Measurements from ENCODE around the gene PANK2.
"Not testable (repeated sequence)": the region's sequence is repeated elsewhere in the genome, so short reads cannot be mapped to it uniquely, and the experiment has no call there.

PANK2 gene

GRCh38 chr20:3930265-3931206 is 41.3 kb downstream of the PANK2 start:
- DNase-seq: no peak

GRCh38 chr20:3931664-3932063 is 42.5 kb downstream of the PANK2 start:
- DNase-seq: no peak

- no peak for DNase-seq
These were observed 43.1 kb downstream of the PANK2 start for GRCh38 chr20:3932277-3932676.

- no peak for DNase-seq
These were observed 43.5 kb downstream of the PANK2 start for GRCh38 chr20:3932681-3933080.

GRCh38 chr20:3933218-3933617 is 44.0 kb downstream of the PANK2 start:
- no peak for DNase-seq

- no peak for DNase-seq
These were observed 45.4 kb downstream of the PANK2 start for GRCh38 chr20:3934624-3935023.

GRCh38 chr20:3935295-3935955 is 46.2 kb downstream of the PANK2 start:
- DNase-seq: no peak

GRCh38 chr20:3935956-3936340 is 46.8 kb downstream of the PANK2 start:
- no peak for DNase-seq

- no peak for DNase-seq
These were observed 48.4 kb downstream of the PANK2 start for GRCh38 chr20:3937618-3938017.

GRCh38 chr20:3940905-3941304 is 51.7 kb downstream of the PANK2 start:
- DNase-seq: no peak

- not testable (repeated sequence) for DNase-seq
These were observed 57.5 kb downstream of the PANK2 start for GRCh38 chr20:3946666-3947065.

GRCh38 chr20:3964719-3965118 is 75.5 kb downstream of the PANK2 start:
- no peak for DNase-seq

- no peak for DNase-seq
These were observed 77.4 kb downstream of the PANK2 start for GRCh38 chr20:3966571-3966970.

GRCh38 chr20:3970016-3970415 is 80.8 kb downstream of the PANK2 start:
- DNase-seq: no peak

- DNase-seq: no peak
These were observed 82.0 kb downstream of the PANK2 start for GRCh38 chr20:3971145-3971544.

- no peak for DNase-seq
These were observed 83.0 kb downstream of the PANK2 start for GRCh38 chr20:3972161-3972560.

- not testable (repeated sequence) for DNase-seq
These were observed 83.4 kb downstream of the PANK2 start for GRCh38 chr20:3972631-3973030.

GRCh38 chr20:3973705-3974104 is 84.5 kb downstream of the PANK2 start:
- no peak for DNase-seq

GRCh38 chr20:3976511-3976910 is 87.3 kb downstream of the PANK2 start:
- DNase-seq: no peak

All from amniotic stem cell (primary cell).